ENCODE data around the gene IFT80.

The IFT80 gene

DNA sequence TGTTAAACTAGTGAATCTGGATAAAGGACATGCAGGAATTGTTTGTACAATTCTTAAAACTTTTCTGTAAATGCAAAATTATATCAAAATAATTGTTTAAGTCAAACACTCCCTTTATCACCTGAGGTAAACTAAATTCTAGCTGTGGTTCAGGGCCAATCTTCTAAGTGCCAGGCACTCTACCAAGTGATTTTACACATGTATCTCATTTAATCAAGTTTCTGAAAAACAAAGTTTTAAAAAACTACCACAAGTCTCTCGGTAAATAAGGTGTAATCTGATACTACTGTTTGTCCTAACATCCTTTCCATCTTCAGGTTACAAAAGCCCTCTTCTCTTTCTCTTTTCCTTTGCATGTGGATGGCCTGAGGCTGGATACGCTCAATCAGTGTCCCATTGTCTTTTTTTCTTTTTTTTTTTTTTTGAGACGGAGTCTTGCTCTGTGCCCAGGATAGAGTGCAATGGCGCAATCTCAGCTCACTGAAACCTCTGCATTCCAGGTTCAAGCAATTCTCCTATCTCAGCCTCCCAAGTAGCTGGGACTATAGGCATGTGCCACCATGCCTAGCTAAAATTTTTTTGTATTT, 19.3 kb downstream of the IFT80 start:
- H3K27ac ChIP-seq = no peak overlapping the region
- ChIA-PET POLR2A (ENCODE audit: low non-redundant PET) (no interaction called here), CTCF (no interaction called here)
- TF ChIP-seq, protein P1, sequence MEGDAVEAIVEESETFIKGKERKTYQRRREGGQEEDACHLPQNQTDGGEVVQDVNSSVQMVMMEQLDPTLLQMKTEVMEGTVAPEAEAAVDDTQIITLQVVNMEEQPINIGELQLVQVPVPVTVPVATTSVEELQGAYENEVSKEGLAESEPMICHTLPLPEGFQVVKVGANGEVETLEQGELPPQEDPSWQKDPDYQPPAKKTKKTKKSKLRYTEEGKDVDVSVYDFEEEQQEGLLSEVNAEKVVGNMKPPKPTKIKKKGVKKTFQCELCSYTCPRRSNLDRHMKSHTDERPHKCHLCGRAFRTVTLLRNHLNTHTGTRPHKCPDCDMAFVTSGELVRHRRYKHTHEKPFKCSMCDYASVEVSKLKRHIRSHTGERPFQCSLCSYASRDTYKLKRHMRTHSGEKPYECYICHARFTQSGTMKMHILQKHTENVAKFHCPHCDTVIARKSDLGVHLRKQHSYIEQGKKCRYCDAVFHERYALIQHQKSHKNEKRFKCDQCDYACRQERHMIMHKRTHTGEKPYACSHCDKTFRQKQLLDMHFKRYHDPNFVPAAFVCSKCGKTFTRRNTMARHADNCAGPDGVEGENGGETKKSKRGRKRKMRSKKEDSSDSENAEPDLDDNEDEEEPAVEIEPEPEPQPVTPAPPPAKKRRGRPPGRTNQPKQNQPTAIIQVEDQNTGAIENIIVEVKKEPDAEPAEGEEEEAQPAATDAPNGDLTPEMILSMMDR (conservative IDR thresholded peaks at IDR 0.05; ENCODE audit: low read depth) = no peak
- DNase-seq (ENCODE audit: low spot score) = no peak

DNA sequence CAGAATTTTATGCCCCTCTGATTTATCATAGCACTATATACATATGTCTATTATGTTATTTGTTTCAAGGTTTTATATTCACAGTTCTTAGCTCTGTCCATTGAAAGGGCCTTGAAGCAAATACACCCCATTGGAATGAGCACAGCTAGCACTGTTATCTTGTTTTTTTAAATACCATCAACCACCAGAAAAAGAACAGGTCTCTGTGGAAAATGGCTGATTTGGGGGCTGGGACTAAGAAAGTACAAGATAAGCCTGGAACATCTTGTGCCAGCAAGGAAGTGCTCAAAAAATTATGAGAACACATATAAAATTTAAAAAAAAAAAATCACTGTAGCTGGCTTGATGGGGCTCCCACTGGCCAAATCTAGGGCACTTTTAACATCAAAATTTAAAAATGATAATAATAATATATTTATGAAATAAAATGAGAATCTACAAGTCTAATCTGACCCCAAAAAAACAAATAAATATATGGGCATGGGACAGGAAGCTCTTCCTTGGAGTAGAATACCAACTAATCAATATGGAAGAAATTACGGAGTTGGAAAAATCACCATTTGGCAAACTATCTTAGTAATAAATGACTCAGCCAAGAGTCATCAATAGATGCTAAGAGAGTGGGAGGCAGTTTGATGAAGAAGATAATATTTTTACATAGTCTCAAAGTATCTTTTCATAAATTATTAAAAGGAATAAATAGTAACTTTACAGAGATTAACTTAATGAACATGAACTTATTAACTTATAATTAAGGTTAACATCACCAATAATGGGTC, 20.5 kb downstream of the IFT80 start:
- TF ChIP-seq, protein P1 (conservative IDR thresholded peaks at IDR 0.05; ENCODE audit: low read depth) = no peak
- no peak overlapping the region for H3K27ac ChIP-seq

DNA sequence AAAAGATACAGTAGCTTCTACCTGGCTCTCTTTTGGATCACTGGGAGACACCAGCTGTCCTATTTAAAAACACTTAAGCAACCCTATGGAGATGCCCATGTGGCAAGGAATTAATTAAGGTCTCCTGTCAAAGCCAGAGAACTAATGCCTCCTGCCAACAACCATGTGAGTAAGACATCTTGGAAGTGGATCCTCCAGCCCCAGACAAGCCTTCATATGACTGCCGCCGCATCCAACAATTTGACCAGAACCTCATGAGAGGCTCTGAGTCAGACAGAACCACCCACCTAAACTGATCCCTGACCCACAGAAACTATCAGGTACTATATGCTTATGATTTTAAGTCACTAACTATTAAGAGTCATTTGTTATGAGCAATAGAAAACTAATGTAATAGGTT, 22.3 kb downstream of the IFT80 start:
- TF ChIP-seq, protein P1 (conservative IDR thresholded peaks at IDR 0.05; ENCODE audit: low read depth) = no peak
- CTCF ChIA-PET = interaction anchor here (0.6 kb wide), 1 partner anchor 19 kb away, joined by 3 read pairs; no protein-coding TSS in a partner anchor
- no peak for DNase-seq (ENCODE audit: low spot score)
- H3K27ac ChIP-seq = no peak overlapping the region
- POLR2A ChIA-PET (ENCODE audit: low non-redundant PET) = no interaction called here

More for the DNA sequence above, 20.5 kb downstream of the IFT80 start:
- ChIA-PET CTCF (no interaction called here), POLR2A (ENCODE audit: low non-redundant PET) (no interaction called here)
- DNase-seq (ENCODE audit: low spot score) = no peak

DNA sequence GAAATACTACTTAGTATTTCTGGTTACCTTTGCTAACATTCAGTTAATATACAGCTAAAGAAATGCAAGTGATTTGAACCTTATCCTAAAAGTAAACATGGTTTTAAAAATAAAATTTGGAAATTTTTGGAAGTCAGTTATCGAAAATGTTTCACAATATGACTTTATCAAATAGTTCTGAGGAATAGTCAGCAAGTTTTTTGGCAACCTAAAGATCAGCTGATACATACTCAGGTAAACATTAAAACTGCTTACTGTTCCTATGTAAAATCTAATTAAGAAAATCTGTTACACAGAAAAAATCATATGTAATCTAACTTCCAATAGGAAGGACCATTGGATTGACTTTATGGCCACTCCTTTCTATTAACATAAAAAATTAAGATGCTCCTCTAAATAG, 24.1 kb downstream of the IFT80 start:
- DNase-seq (ENCODE audit: low spot score) = no peak
- no peak overlapping the region for H3K27ac ChIP-seq
- TF ChIP-seq, protein P1 (conservative IDR thresholded peaks at IDR 0.05; ENCODE audit: low read depth) = no peak
- ChIA-PET POLR2A (ENCODE audit: low non-redundant PET) (no interaction called here), CTCF (no interaction called here)

DNA sequence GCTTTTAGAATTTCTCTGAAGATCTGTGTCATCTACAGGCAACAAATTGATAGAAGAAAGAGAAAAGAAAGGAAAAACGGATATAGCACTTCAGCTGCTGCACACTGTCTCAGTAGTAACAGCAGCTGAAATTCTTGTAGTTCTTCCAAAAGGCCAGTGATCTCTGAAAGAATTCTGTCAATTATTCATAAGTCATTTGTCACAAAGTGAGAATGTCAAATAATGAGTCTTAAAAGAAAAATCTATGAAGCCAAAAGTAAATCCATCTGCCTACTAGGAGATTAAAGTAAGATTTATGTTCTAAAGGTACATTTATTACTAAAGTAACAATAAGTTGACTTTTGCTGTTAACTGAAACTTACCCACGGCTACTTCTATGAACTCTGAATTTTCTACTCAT, 24.6 kb downstream of the IFT80 start:
- no peak overlapping the region for H3K27ac ChIP-seq
- ChIA-PET CTCF (no interaction called here), POLR2A (ENCODE audit: low non-redundant PET) (no interaction called here)
- TF ChIP-seq, protein P1 (conservative IDR thresholded peaks at IDR 0.05; ENCODE audit: low read depth) = no peak
- no peak for DNase-seq (ENCODE audit: low spot score)

DNA sequence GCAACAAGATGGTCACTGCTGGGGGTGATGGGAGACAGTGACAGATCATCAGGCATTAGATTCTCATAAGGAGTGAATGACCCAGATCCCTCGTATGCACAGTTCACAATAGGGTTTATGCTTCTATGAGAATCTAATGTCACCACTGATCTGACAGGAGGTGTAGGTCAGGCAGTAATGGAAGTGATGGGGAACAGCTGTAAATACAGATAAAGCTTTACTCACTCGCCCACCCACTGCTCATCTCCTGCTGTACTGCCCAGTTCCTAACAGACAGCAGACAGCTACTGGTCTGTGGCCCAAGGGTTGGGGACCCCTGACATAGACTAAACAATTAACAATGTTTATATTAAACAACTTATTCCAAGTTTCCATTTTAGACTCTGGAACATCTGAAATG, 25.4 kb downstream of the IFT80 start:
- no peak overlapping the region for H3K27ac ChIP-seq
- ChIA-PET POLR2A (ENCODE audit: low non-redundant PET) (no interaction called here), CTCF (no interaction called here)
- TF ChIP-seq, protein P1 (conservative IDR thresholded peaks at IDR 0.05; ENCODE audit: low read depth) = no peak
- no peak for DNase-seq (ENCODE audit: low spot score)

All from RWPE1 (cell line).